Posterior cingulate gyrus (tissue), 11 donors: ENCODE measurements around the gene WDR36.

Experiments
- DNase-seq, 10 donors: peaks; one replicate each; pipeline versions ENCODE4 v3.0.0 to v3.0.0-alpha.2; 2020 to 2021; ENCODE audit warnings: mixed read lengths in 3 of 10
- intact Hi-C: fragments of 100-400 bp; cut with DNase I; formaldehyde crosslinking; loops from one replicate; pipeline ENCODE4 v1.15.1; 2023

The WDR36 gene

GRCh38 chr5:111173476-111173875 is 81.3 kb downstream of the WDR36 start:
- intact Hi-C loops: no loop called here
- DNase-seq: no peak
